ENCODE measurements around the gene KIF1B.

The KIF1B gene, protein sequence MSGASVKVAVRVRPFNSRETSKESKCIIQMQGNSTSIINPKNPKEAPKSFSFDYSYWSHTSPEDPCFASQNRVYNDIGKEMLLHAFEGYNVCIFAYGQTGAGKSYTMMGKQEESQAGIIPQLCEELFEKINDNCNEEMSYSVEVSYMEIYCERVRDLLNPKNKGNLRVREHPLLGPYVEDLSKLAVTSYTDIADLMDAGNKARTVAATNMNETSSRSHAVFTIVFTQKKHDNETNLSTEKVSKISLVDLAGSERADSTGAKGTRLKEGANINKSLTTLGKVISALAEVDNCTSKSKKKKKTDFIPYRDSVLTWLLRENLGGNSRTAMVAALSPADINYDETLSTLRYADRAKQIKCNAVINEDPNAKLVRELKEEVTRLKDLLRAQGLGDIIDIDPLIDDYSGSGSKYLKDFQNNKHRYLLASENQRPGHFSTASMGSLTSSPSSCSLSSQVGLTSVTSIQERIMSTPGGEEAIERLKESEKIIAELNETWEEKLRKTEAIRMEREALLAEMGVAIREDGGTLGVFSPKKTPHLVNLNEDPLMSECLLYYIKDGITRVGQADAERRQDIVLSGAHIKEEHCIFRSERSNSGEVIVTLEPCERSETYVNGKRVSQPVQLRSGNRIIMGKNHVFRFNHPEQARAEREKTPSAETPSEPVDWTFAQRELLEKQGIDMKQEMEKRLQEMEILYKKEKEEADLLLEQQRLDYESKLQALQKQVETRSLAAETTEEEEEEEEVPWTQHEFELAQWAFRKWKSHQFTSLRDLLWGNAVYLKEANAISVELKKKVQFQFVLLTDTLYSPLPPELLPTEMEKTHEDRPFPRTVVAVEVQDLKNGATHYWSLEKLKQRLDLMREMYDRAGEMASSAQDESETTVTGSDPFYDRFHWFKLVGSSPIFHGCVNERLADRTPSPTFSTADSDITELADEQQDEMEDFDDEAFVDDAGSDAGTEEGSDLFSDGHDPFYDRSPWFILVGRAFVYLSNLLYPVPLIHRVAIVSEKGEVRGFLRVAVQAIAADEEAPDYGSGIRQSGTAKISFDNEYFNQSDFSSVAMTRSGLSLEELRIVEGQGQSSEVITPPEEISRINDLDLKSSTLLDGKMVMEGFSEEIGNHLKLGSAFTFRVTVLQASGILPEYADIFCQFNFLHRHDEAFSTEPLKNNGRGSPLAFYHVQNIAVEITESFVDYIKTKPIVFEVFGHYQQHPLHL (N-terminal part only)

DNA sequence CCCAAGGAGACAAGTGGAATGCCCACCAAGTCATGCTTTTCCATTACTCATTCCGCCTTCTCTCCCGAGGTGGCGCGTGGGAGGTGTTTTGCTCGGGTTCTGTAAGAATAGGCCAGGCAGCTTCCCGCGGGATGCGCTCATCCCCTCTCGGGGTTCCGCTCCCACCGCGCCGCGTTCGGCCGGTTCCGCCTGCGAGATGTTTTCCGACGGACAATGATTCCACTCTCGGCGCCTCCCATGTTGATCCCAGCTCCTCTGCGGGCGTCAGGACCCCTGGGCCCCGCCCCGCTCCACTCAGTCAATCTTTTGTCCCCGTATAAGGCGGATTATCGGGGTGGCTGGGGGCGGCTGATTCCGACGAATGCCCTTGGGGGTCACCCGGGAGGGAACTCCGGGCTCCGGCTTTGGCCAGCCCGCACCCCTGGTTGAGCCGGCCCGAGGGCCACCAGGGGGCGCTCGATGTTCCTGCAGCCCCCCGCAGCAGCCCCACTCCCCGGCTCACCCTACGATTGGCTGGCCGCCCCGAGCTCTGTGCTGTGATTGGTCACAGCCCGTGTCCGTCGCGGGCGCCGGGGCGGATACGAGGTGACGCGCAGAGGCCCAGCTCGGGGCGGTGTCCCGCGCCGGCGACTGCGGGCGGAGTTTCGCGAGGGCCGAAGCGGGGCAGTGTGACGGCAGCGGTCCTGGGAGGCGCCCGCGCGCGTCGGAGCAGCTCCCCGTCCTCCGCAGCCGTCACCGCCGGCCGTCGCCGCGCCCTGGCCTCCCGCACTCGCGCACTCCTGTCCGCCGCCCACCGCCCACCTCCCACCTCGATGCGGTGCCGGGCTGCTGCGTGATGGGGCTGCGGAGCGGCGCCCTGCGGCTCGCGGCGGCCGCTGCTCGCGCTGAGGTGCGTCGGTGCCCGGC is at the start of gene KIF1B:
Gene KIF1B (plus strand): TSS at position 666 of the 906 bp plus-strand sequence. CDS start 21,759 bp downstream, outside the sequence.
- DNase-seq = peak; percentile 88 to 95 (median 92)

DNA sequence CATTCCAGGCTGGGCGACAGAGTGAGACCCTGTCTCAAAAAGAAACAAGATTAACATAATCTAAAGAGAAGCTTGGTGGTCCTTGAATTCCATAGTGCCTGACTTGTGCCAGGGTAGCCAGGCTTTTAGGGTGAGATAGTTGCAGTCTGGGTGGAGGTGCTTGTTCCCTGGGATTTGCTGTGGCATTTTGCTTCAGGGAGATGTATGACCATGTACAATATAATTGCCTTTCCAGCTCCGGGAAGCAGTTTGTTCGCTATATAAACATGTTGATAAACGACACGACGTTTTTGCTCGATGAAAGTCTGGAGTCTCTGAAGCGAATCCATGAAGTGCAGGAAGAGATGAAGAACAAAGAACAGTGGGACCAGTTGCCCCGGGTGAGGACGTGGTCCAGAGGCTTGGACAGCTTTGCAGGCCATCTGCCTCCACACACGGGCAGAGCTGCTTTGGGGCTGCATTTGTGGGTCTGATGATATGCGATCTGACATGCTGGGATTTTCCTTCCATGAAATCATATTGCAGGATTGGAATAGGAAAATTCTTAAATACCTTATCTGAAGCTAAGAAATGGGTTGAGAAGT is 49.4 kb upstream of the KIF1B start:
- no peak for DNase-seq

DNA sequence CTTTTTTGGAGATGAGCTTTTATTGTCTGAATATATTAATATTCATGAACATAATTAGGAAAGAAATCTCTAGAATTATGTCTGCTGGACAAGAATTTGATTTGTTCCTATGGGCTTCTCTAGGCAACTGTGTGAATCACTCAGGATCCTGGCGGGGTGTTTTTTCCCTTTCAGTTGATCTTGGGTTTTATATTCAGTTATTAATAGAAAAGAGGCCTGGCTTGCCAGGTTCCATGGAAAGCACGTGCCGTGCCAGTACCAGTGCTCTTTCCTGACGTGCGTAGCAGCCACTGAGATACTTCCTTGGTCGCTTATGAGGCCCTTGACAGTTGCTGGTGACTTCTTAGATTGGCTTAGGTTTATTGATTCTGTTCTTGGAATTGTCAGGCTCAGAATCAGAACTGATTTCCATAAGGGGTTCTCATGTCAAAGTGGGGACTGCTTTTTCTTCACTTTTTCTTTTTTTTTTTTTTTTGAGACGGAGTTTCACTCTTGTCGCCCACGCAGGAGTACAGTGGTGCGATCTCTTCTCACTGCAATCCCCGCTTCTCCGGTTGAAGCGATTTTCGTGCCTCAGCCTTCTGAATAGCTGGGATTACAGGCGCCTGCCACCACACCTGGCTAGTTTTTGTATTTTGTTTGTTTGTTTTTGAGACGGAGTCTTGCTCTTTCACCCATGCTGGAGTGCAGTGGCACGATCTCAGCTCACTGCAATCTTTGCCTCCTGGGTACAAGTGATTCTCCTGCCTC is 48.7 kb upstream of the KIF1B start:
- DNase-seq = no peak

DNA sequence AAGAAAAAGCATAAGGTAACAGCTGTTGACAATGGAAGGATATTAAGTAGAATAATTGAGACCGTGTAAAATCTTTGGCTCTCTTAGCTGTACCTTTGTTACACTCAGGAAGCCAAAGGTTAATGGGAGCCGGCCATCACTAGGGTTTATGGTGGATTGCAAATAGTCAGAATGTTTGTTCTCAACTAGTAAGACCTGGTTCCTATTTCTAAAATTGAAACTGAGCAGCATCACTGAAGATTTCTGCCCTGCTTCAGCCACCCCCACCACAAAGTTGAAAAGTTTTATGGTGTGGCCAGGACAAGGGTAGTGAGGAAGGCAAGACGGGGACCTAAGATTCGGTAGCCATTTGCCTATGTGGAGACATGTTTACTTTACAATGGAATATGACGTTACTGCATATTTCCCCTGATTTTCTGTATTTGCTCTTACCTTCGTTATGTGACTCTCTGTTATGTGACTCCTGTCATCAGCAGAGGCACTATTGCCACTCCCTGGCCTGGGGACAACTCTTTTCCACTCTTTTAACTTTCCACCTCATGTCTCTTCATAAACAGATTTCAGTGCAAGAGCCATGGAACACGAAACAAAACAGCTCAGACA is 41.4 kb upstream of the KIF1B start:
- no peak for DNase-seq

DNA sequence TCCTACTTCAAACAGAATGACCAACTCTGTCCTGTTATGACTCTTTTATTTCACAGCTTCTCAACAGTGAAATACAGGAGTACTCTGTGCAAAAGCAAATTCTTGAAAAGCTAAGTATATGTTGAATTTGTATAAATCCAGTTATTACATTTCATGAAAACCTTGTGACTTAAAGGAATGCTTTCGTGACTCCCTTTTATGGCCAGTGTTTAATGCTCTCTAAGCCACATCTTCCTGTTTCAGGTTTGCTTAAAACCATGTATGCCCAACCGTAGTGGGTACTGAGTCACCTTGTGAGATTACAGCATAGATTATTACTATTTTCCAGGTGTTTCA is 40.2 kb upstream of the KIF1B start:
- no peak for DNase-seq

DNA sequence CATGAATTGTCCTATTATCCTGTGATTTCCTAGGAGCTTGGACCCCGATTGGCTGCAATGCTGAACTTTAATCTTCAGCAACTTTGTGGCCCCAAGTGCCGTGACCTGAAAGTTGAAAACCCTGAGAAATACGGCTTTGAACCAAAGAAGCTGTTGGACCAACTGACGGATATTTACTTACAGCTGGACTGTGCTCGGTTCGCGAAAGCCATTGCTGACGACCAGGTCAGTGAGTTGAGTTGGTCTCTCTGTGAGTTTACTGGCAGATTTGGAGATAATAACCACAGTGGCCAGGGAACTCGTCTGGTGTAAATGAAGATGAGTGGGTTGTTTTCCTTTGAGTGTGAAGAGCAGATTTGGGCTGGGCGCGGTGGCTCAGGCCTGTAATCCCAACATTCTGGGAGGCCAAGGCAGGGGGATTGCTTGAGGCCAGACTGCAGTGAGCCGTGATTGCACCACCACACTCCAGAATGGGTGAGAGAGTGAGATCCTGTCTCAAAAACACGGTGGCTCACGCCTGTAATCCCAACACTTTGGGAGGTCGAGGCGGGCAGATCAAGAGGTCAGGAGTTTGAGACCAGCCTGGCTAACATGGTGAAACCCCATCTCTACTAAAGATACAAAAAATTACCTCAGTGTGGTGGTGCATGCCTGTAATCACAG is 39.1 kb upstream of the KIF1B start:
- no peak for DNase-seq

DNA sequence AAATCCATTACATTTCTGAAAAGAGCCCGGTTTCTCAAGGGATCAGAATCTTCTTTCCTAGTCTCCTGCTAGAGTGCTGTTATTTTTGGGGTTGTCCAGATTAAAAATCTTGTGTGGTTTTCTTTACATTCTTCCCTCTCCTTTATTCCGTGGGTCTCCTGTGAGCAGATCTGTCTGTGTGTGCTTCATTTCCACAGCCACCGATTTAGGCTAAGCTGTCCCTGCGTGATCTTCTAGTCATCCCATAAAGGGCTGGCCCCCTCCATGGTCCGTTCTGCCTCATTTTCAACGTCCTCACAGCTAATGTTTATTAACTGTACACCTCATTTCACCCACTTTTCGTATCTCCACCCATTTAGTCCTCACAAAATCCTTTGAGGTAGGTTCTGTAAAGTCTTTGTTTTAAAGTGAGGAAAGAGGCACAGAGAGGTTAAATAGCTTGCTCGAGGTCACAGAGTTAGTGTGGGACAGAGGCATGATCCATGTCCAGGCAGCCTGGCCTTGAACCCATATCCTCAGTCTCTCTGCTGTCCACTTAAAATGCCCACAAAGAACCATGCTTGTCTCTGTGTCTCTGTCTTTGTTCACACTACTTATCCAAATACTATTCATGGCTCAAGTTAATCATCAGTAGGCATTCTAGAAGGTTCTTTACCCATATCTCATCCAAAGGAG is 38.2 kb upstream of the KIF1B start:
- DNase-seq = no peak

DNA sequence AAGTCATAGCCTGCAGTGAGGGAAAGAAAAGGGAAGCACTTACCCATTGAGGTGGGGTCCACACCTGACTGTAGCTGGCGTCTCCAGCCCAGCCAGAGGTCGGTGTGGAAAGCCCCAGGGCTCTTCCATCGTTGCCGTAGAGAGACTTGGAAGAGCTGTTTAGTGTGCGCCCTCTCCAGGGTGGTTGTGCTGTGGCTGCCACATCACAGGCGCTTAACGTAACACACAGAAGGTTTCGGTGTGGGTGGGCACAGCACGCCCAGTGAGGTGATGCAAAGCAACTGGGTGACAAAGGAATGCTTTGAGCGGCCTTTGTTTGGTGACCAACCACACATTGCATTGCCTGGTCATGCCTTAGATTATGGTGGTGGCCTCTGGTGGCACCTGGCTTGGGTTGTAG is 36.8 kb upstream of the KIF1B start:
- DNase-seq = no peak

DNA sequence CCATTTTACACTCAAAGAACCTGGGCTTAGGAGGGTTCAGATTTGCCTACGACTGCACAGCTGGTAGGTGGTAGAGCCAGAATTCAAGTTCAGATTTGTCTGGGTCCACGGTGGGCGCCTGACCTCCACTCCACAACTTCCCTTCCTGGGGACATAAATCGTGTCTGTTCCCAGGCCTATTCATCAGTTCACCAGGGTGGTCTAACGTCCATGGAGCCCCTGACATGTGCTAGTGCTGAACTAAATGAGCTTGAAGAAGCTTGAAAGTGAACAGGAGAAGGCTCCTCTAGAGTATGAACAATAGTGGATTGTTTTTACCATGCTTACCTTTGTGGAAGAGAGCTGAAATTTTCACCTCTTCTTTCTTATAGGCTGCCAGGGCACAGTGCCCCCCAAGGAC is 32.5 kb upstream of the KIF1B start:
- no peak for DNase-seq

DNA sequence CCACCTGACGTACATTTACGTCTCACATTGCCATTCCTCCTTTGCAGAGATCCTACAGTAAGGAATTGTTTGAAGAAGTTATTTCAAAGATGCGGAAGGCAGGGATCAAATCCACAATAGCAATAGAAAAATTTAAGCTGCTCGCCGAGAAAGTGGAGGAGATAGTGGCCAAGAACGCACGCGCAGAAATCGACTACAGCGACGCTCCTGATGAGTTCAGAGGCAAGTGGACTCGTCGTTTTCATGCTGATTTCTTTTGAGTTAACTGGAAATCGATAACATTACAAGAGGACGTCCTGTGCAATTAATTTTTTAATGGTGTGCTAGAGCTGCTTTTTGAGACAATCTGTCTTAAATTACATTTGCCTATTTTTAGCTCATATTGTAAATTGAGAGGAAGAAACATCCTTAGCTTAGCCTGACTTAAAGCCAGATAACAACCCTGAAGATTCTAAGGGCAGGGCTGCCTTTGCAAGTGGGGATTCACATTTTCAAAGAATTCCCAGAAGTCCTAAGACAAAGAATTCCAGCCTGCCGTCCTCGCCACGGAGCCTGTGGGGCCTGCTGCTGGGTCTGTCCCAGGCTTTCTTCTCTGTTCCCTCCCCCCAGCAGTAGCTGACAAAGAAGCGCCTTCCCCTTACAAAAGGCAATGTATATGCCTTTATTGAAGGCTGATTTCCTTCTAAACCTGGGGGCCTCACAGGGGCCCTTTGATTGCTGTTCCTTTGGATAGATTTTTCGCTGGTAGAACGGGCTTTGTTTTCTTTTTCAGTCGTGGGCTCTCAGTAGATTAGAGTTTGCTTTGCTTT is 31.6 kb upstream of the KIF1B start:
- no peak for DNase-seq

DNA sequence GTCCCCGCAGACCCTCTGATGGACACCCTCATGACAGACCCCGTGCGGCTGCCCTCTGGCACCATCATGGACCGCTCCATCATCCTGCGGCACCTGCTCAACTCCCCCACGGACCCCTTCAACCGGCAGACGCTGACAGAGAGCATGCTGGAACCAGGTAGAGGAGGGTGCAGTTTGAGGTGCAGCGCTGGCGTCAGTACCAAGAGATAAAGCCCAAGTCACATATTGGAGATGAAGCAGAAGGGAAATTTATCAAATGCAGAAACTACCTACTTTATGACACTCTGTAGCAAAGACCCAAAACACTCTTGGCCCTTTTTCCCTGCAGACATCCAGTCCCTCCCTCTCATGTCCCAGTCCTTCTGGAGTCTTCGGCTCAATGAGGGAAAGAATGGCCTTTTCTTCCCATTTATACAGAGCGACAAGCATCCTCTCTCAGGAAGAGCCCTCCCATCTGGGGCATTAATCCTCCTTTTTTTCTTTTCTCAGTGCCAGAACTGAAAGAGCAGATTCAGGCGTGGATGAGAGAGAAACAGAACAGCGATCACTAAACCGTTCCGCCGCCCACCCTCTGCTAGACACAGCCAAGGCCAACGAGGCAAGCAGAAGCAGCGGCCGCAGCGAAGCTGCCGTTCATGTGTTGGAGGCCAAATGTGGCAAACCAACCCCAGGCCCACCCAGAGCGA is 30.8 kb upstream of the KIF1B start:
- DNase-seq = no peak

DNA sequence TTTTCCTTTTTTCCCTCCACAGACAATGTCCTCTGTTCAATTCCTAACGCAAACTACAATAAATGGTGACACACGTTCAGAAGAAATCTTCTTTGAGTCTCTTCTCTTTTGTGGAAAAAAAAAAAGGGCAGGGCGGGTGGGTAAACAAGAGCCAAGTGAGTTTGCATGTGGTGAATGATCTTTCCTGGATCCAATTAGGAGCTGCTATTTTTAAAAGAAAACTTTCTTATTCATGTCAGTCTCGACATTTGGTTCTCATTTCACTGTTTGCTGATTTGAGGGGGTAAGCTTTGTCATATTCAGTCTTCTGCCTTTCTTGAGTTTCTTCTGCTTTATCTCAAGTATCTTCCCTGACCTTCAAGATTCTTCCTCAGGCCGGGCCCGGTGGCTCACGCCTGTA is 29.2 kb upstream of the KIF1B start:
- no peak for DNase-seq

DNA sequence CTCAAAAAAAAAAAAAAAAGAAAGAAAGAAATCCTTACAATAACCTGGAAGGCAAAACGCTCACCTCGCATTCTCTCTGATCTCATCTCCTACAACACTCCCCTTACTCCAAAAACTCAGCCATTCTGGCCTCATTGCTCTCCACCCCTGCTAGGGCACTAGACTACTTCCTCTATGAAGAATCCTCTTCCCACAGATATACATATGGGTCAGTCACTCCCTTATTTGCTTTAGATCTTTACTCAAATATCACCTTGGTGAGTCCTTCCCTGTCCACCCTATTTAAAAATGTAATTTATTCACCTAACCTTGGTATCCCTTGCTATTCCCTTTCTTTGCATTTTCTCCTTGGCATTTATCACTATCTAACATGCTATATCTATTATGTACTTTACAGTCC is 24.6 kb upstream of the KIF1B start:
- no peak for DNase-seq

DNA sequence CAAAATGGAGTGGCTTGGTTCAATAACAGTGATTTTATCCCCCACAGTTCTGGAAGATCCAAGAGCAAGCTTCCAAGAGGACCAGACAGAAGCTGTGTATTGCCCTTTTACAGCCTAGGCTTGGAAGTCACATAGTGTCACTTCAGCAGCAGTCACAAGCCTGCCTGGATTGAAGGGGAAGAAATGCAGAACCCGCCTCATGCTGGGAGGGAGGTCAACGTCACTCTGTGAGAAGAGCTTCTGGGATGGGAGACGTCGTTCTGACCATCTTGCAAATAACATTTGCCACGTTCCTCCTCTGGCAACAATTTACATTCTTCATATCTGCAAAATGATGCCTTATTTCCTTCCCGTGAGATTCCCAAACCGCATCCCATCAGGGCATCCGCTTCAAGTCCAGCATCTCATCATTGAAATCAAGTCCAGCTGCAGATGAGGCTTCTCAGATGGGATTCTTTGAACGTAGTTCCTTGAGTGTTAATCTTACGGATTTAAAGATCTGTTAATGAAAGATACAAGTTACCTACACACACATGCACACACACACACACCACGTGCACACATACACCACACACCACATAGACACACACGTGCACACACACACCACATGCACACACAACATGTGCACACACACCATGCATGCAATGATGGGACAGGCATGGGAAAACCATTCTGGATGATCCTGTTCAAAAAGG is 23.9 kb upstream of the KIF1B start:
- DNase-seq = no peak

DNA sequence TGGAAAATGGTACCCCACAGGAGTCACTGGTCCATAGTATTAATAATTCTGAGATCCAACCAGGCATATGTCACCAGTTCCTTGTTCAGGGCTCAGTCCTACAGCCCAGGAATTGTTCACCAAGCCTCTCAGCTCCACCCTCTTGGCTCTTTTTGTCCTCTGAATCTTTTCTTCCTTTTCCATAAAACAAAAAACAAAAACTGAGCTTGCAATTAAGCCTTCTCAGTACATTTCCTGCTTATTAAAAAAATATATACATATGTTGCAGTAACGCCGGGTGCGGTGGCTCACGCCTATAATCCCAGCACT is 23.4 kb upstream of the KIF1B start:
- peak in 2 of 6 experiments; percentile 14 to 25 for DNase-seq

DNA sequence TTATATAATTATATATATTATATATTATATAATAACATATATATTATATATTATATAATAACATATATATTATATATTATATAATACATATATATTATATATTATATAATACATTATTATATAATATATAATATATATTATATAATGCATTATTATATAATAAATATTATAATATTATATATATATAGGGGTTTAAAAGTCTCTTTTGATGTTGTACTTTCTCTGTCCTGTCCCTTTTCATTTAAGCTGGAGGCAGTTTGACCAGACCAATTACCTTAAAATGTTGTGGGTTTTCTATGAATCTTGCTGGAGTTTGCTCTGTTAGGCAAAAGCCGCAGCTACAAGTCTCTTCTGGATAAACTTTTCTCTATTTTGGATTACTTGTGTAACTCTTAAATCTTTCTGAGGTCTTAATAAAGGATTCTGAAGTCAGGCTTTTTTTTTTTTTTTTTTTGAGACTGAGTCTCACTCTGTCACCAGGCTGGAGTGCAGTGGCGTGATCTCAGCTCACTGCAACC is 22.2 kb upstream of the KIF1B start:
- DNase-seq = peak in 2 of 6 experiments; percentile 27 to 41

DNA sequence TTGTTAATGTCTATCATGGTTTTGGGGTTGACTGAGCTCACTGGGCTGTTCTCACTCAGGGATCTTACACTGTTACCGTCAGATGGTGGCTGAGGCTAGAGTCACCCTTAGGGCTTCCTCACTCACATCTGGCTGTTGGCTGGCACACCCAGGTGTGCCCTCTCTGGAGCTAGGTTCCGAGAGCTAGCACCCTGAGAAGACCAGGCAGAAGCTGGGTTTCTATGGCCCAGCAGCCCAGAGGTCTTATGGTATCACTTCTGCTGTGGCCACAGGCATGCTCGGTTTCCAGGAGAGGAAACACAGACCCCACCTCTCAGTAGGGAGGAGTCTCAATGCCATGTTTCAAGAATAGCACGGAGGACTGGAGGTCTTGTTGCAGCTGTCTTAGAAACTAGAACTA is 20.7 kb upstream of the KIF1B start:
- no peak for DNase-seq

Measured in stimulated activated naive CD4-positive, alpha-beta T cell (primary cell).